Stomach (tissue), 4 donors: ENCODE results near the gene KLHL28.

Experiments used
- POLR2AphosphoS5 ChIP-seq, 3 donors: sonication (generic); formaldehyde crosslinking; IDR thresholded peaks; one replicate each; pipeline ENCODE4 v1.6.1; 2016; ENCODE audit warnings: antibody characterized with exemption in 3 of 3
- TF ChIP-seq, protein P1 (sequence below), 7 experiments: fragments of 450-650 bp in 4 of 7; fragments of 200-600 bp in 3 of 7; sonication (generic) in 3 of 7; IDR thresholded peaks; one replicate each; pipeline ENCODE4 v1.5.1; 2016 to 2019; ENCODE audit warnings: antibody characterized with exemption in 7 of 7, control low read depth in 2 of 7, mild to moderate bottlenecking in 1 of 7

DNA sequence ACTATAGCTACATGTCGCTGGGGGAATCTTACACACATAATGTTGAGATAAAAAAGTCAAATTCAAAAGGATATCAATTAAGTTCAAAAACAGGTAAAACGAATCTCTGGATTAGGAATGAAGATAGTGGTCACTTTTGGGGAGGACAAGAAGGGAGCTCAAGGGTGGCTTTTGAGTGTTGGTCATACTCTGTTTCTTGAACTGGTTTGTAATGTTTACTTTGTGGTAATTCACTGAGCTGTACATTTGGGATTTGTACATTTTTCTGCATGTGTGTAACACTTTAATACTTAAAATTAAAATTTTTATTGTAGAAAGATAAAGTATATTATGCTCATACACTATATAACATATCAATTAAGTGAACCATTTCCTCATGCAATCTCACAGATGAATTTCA is 26.6 kb downstream of the KLHL28 start:
- TF ChIP-seq, protein P1, sequence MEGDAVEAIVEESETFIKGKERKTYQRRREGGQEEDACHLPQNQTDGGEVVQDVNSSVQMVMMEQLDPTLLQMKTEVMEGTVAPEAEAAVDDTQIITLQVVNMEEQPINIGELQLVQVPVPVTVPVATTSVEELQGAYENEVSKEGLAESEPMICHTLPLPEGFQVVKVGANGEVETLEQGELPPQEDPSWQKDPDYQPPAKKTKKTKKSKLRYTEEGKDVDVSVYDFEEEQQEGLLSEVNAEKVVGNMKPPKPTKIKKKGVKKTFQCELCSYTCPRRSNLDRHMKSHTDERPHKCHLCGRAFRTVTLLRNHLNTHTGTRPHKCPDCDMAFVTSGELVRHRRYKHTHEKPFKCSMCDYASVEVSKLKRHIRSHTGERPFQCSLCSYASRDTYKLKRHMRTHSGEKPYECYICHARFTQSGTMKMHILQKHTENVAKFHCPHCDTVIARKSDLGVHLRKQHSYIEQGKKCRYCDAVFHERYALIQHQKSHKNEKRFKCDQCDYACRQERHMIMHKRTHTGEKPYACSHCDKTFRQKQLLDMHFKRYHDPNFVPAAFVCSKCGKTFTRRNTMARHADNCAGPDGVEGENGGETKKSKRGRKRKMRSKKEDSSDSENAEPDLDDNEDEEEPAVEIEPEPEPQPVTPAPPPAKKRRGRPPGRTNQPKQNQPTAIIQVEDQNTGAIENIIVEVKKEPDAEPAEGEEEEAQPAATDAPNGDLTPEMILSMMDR (IDR thresholded peaks at IDR 0.05): no peak
- no peak for TF ChIP-seq POLR2AphosphoS5 (IDR thresholded peaks at IDR 0.05)
